IMR-90 (cell line): Measurements from ENCODE around the gene FOXR1. TPM values are rescaled to one million over a fixed set of nuclear protein-coding genes. Genes with fewer than 3 reads are reported as not detected.
A peak's percentile ranks its signal among the peaks of the same experiment; 100 is the strongest.

ENCODE experiments used
- ATAC-seq: fragments of 200-7000 bp; cut with Tn5 transposase; 2 replicates; pipeline ENCODE4 v1.9.1; 2020; ENCODE audit warnings: low read depth, mild to moderate bottlenecking, moderate library complexity
- BruUV-seq: library from RNA; stranded (reverse); fragments of 400-500 nt; replicated peaks from 2 replicates; lab custom pipeline; 2021; lab: Mats Ljungman, UMichigan
- CTCF ChIA-PET: fragments of 300-600 bp; formaldehyde crosslinking; extraction: SDS; loops from one replicate; lab custom pipeline; 2021; ENCODE audit warnings: antibody characterized with exemption; lab: Yijun Ruan, JAX
- POLR2A ChIA-PET: fragments of 300-600 bp; sonication (Branson Sonifier 250); formaldehyde crosslinking; loops from one replicate; lab custom pipeline; 2022; ENCODE audit warnings: antibody characterized with exemption; ENCODE audit not compliant: unreplicated experiment; lab: Charles Lee
- DNase-seq: peaks from one replicate; pipeline ENCODE4 v3.0.0; 2013
- H2AFZ ChIP-seq: replicated peaks from 2 replicates; pipeline ENCODE3; 2013; ENCODE audit warnings: low read length, mild to moderate bottlenecking; ENCODE audit not compliant: poor library complexity
- H2AK5ac ChIP-seq: 2 replicates; pipeline ENCODE4 v1.6.1; 2013; ENCODE audit warnings: low read depth, low read length, inconsistent platforms
- H2AK9ac ChIP-seq: replicated peaks from 2 replicates; pipeline ENCODE3; 2013; ENCODE audit warnings: mild to moderate bottlenecking, low read depth, low read length, moderate library complexity; ENCODE audit not compliant: poor library complexity
- H2BK120ac ChIP-seq: 2 replicates; pipeline ENCODE4 v1.6.1; 2013; ENCODE audit warnings: low read depth, low read length, inconsistent platforms
- H2BK15ac ChIP-seq: 3 replicates; pipeline ENCODE4 v1.6.1; 2013; ENCODE audit warnings: low read depth, low read length, inconsistent platforms
- H2BK20ac ChIP-seq: 2 replicates; pipeline ENCODE4 v1.6.1; 2013; ENCODE audit warnings: low read depth, mild to moderate bottlenecking, inconsistent platforms, low read length, moderate library complexity
- H2BK5ac ChIP-seq: 2 replicates; pipeline ENCODE4 v1.6.1; 2013; ENCODE audit warnings: mild to moderate bottlenecking, low read depth, low read length, inconsistent platforms; ENCODE audit not compliant: poor library complexity, severe bottlenecking
- H3K14ac ChIP-seq: replicated peaks from 2 replicates; pipeline ENCODE4 v1.6.1; 2013; ENCODE audit warnings: low read depth, low read length, inconsistent platforms
- H3K18ac ChIP-seq: 2 replicates; pipeline ENCODE4 v1.6.1; 2013; ENCODE audit warnings: low read depth, low read length, control low read depth
- H3K23ac ChIP-seq: 2 replicates; pipeline ENCODE4 v1.6.1; 2013; ENCODE audit warnings: low read depth, low read length, inconsistent platforms
- H3K27ac ChIP-seq: 2 replicates; pipeline ENCODE4 v1.5.1; 2013; ENCODE audit warnings: mild to moderate bottlenecking, control low read depth, low read length; ENCODE audit not compliant: insufficient read depth
- H3K27me3 ChIP-seq: 2 replicates; pipeline ENCODE4 v1.6.1; 2013; ENCODE audit warnings: low read length; ENCODE audit not compliant: control insufficient read depth, insufficient read depth
- H3K36me3 ChIP-seq: 2 replicates; pipeline ENCODE4 v1.6.1; 2013; ENCODE audit warnings: low read length, mixed read lengths; ENCODE audit not compliant: control insufficient read depth, insufficient read depth
- H3K4ac ChIP-seq: 2 replicates; pipeline ENCODE4 v1.6.1; 2013; ENCODE audit warnings: low read depth, low read length, inconsistent platforms
- H3K4me1 ChIP-seq: 2 replicates; pipeline ENCODE4 v1.6.1; 2013; ENCODE audit warnings: low read length, mixed read lengths; ENCODE audit not compliant: control insufficient read depth, insufficient read depth
- H3K4me2 ChIP-seq: 2 replicates; pipeline ENCODE4 v1.6.1; 2013; ENCODE audit warnings: low read depth, mild to moderate bottlenecking, control low read depth, low read length, moderate library complexity
- H3K4me3 ChIP-seq: 2 replicates; pipeline ENCODE4 v1.5.1; 2013; ENCODE audit warnings: low read depth, mild to moderate bottlenecking, control low read depth, low read length, moderate library complexity; ENCODE audit not compliant: insufficient read depth
- H3K56ac ChIP-seq: 2 replicates; pipeline ENCODE4 v1.6.1; 2013; ENCODE audit warnings: low read length, inconsistent platforms; ENCODE audit not compliant: insufficient read depth; ENCODE audit errors: extremely low read depth
- H3K79me1 ChIP-seq, 2 experiments: 2 replicates each; pipeline ENCODE4 v1.6.1; 2013; ENCODE audit warnings: low read length in 2 of 2, inconsistent platforms in 1 of 2, low read depth in 1 of 2
- H3K9ac ChIP-seq: 2 replicates; pipeline ENCODE4 v1.6.1; 2013; ENCODE audit warnings: low read depth, low read length, control low read depth
- H3K9me1 ChIP-seq: 2 replicates; pipeline ENCODE4 v1.6.1; 2013; ENCODE audit warnings: low read length, inconsistent platforms; ENCODE audit not compliant: insufficient read depth
- H3K9me3 ChIP-seq: 2 replicates; pipeline ENCODE4 v1.6.1; 2013; ENCODE audit warnings: low read length; ENCODE audit not compliant: control insufficient read depth, insufficient read depth
- H4K20me1 ChIP-seq: 2 replicates; pipeline ENCODE4 v1.6.1; 2013; ENCODE audit warnings: low read length, inconsistent platforms; ENCODE audit not compliant: insufficient read depth
- H4K5ac ChIP-seq: 2 replicates; pipeline ENCODE4 v1.6.1; 2013; ENCODE audit warnings: mild to moderate bottlenecking, low read depth, low read length, control low read depth
- H4K8ac ChIP-seq, 2 experiments: 2 replicates each; pipeline ENCODE4 v1.6.1; 2013; ENCODE audit warnings: low read depth in 2 of 2, low read length in 2 of 2, control low read depth in 1 of 2, inconsistent platforms in 1 of 2
- H4K91ac ChIP-seq: 2 replicates; pipeline ENCODE4 v1.6.1; 2013; ENCODE audit warnings: low read depth, low read length, inconsistent platforms; ENCODE audit not compliant: insufficient read depth
- POLR2A ChIP-seq: IDR thresholded peaks from 2 replicates; pipeline ENCODE4 v1.6.1; 2012; ENCODE audit warnings: mild to moderate bottlenecking, low read depth, low read length
- RAD21 ChIP-seq: IDR thresholded peaks from 2 replicates; pipeline ENCODE4 v1.6.1; 2012; ENCODE audit warnings: low read length, improper control_type of control experiment
- RCOR1 ChIP-seq: IDR thresholded peaks from 2 replicates; pipeline ENCODE4 v1.6.1; 2012; ENCODE audit warnings: mild to moderate bottlenecking, low read length, improper control_type of control experiment; ENCODE audit not compliant: insufficient replicate concordance
- WGBS, 2 experiments: methylation state at CpG; one replicate each; pipeline versions ENCODE4 v1.1.5 to v1.1.7; 2013; ENCODE audit warnings: missing lambda C conversion rate in 2 of 2; ENCODE audit not compliant: insufficient read length in 1 of 2; ENCODE audit errors: extremely low coverage in 2 of 2; 5-methylcytosine and 5-hydroxymethylcytosine counted together
- dilution Hi-C: fragments of 300-500 bp; cut with HindIII; formaldehyde crosslinking; loops from one replicate; pipeline ENCODE4 v1.14.3; 2018; ENCODE audit warnings: low sequenced_read_pairs; ENCODE audit not compliant: unreplicated experiment
- in situ Hi-C: fragments of 300-500 bp; cut with MboI; formaldehyde crosslinking; loops from 3 replicates; pipeline ENCODE4 v1.14.3; 2019; ENCODE audit warnings: low sequenced_read_pairs, inconsistent platforms, mixed read lengths
- intact Hi-C: fragments of 100-400 bp; cut with micrococcal nuclease; formaldehyde crosslinking; loops from 2 replicates; pipeline ENCODE4 v1.10.0; 2022
- polyA plus RNA-seq, 3 experiments: library from polyadenylated mRNA; depleted of rRNA; stranded (reverse); fragments of >200 nt; gene quantifications; 2 replicates each; pipeline ENCODE4 v1.2.3, GENCODE V29; 2012; ENCODE audit warnings: low replicate concordance in 1 of 3
- total RNA-seq: library from RNA; depleted of rRNA; stranded (reverse); fragments of >200 nt; gene quantifications from 2 replicates; pipeline ENCODE4 v1.2.3, GENCODE V29; 2012

FOXR1 gene
- total and polyA plus RNA-seq, 2 of the 4 experiments (the other 2 are of a cell fraction): not detected

GRCh38 chr11:119014209-119014924 lies 42.8 kb downstream of the FOXR1 start:
- intact Hi-C loops (no loop called here), in situ Hi-C loops (no loop called here), dilution Hi-C loops (no loop called here)
- no peak overlapping the region for H2AK9ac ChIP-seq
- no peak overlapping the region for H3K4me2 ChIP-seq
- peaks cover 12 to 58% of the 10 kb centered on the region in 2 experiments; a peak in 2 of 4 replicates for H3K79me1 ChIP-seq
- BruUV-seq: no TSS peak
- no peak overlapping the region for H3K23ac ChIP-seq
- H3K56ac ChIP-seq: no peak overlapping the region
- H2AK5ac ChIP-seq: no peak overlapping the region
- no peak overlapping the region for H2BK15ac ChIP-seq
- H3K27me3 ChIP-seq: no peaks in the 10 kb centered on the region
- no peak overlapping the region for H4K8ac ChIP-seq
- H3K36me3 ChIP-seq: peaks cover 42% of the 10 kb centered on the region
- H3K9me3 ChIP-seq: no peaks in the 10 kb centered on the region
- no peak overlapping the region for H2BK20ac ChIP-seq
- TF ChIP-seq POLR2A (peak; percentile 20; the same call in 1 of the 2 replicates), RAD21 (no peak), RCOR1 (no peak)
- ATAC-seq (no peak), DNase-seq (no peak)
- no peaks in the 10 kb centered on the region for H3K9me1 ChIP-seq
- no peak overlapping the region for H4K91ac ChIP-seq
- WGBS, 2 experiments: 100% methylated on average over 4 of the region's 17 CpGs; no CpG with 5 or more reads in 1 of the 2 experiments
- peaks cover 33% of the 10 kb centered on the region for H4K20me1 ChIP-seq
- ChIA-PET CTCF (interaction anchor here (0.6 kb wide), 1 partner anchor 314 kb away, joined by 5 read pairs; no protein-coding TSS in a partner anchor), POLR2A (interaction anchor here (0.6 kb wide), 1 partner anchor 455 kb away, joined by 8 read pairs; no protein-coding TSS in a partner anchor)
- H3K4ac ChIP-seq: no peak overlapping the region
- no peak overlapping the region for H3K4me3 ChIP-seq
- no peak overlapping the region for H3K9ac ChIP-seq
- H2AFZ ChIP-seq: no peak overlapping the region
- H2BK120ac ChIP-seq: no peak overlapping the region
- no peak overlapping the region for H2BK5ac ChIP-seq
- no peak overlapping the region for H3K18ac ChIP-seq
- H4K5ac ChIP-seq: no peak overlapping the region
- no peak overlapping the region for H3K14ac ChIP-seq
- no peak overlapping the region for H3K27ac ChIP-seq
- H3K4me1 ChIP-seq: peaks cover 1% of the 10 kb centered on the region; the same call in 1 of the 2 replicates
